H1 (cell line): ENCODE measurements around the gene UBR1. TPM values are rescaled to one million over a fixed set of nuclear protein-coding genes. Genes with fewer than 3 reads are reported as not detected.

Experiments
- CTCF ChIA-PET: fragments of 300-600 bp; sonication (Branson Sonifier 250); formaldehyde crosslinking; loops from one replicate; lab custom pipeline; 2021; ENCODE audit not compliant: partially characterized antibody; lab: Charles Lee
- POLR2A ChIA-PET: fragments of 300-600 bp; sonication (Branson Sonifier 250); formaldehyde crosslinking; loops from one replicate; lab custom pipeline; 2021; ENCODE audit warnings: inconsistent platforms; ENCODE audit not compliant: partially characterized antibody; lab: Charles Lee
- DNase-seq, 2 experiments: peaks; one replicate each; pipeline versions ENCODE4 v3.0.0 to v3.0.0-alpha.2; 2010 to 2022; ENCODE audit warnings: low spot score in 2 of 2, low read depth in 1 of 2, mixed read lengths in 1 of 2
- FAIRE-seq: peaks from 2 replicates; lab custom pipeline; 2011; peaks lifted over from hg19 to GRCh38; lab: Jason Lieb, UNC
- H2AFZ ChIP-seq: 2 replicates; pipeline ENCODE4 v1.8.1; 2012; ENCODE audit warnings: low read length, inconsistent platforms
- H2AK5ac ChIP-seq: 2 replicates; pipeline ENCODE4 v1.6.1; 2013; ENCODE audit warnings: low read depth, low read length
- H2BK120ac ChIP-seq: replicated peaks from 2 replicates; pipeline ENCODE3; 2013; ENCODE audit warnings: low read depth, low read length, inconsistent platforms
- H2BK12ac ChIP-seq: 2 replicates; pipeline ENCODE4 v1.6.1; 2013; ENCODE audit warnings: low read depth, low read length
- H2BK15ac ChIP-seq: 2 replicates; pipeline ENCODE4 v1.6.1; 2013; ENCODE audit warnings: low read length
- H2BK20ac ChIP-seq: 2 replicates; pipeline ENCODE4 v1.6.1; 2013; ENCODE audit warnings: low read length
- H2BK5ac ChIP-seq: 2 replicates; pipeline ENCODE4 v1.6.1; 2013; ENCODE audit warnings: low read depth, low read length
- H3K14ac ChIP-seq: 2 replicates; pipeline ENCODE4 v1.6.1; 2013; ENCODE audit warnings: inconsistent platforms; ENCODE audit not compliant: insufficient read length
- H3K18ac ChIP-seq: 2 replicates; pipeline ENCODE4 v1.6.1; 2013; ENCODE audit warnings: low read length; ENCODE audit errors: extremely low read depth
- H3K23ac ChIP-seq: 2 replicates; pipeline ENCODE4 v1.6.1; 2013; ENCODE audit warnings: inconsistent platforms; ENCODE audit not compliant: insufficient read length
- H3K23me2 ChIP-seq: 2 replicates; pipeline ENCODE4 v1.6.1; 2013; ENCODE audit warnings: low read depth, low read length
- H3K27ac ChIP-seq: 2 replicates; pipeline ENCODE4 v1.6.1; 2011; ENCODE audit warnings: low read depth, low read length, inconsistent platforms
- H3K27me3 ChIP-seq, 4 experiments: replicated peaks in 1 of 4; 1 replicate in 1 of 4; 2 replicates in 3 of 4; pipeline versions ENCODE4 v1.6.1 to v1.8.1; 2011 to 2013; ENCODE audit warnings: low read length in 3 of 4, mild to moderate bottlenecking in 3 of 4, inconsistent platforms in 2 of 4, mixed read lengths in 2 of 4, moderate library complexity in 1 of 4; ENCODE audit not compliant: control insufficient read depth in 3 of 4, insufficient read depth in 3 of 4; ENCODE audit errors: extremely low read depth in 1 of 4
- H3K36me3 ChIP-seq, 4 experiments: 2 replicates each; pipeline versions ENCODE4 v1.6.1 to v1.8.1; 2011 to 2013; ENCODE audit warnings: mild to moderate bottlenecking in 4 of 4, low read length in 3 of 4, moderate library complexity in 2 of 4, control low read depth in 1 of 4, inconsistent platforms in 1 of 4; ENCODE audit not compliant: insufficient read depth in 4 of 4, control insufficient read depth in 2 of 4
- H3K4ac ChIP-seq: replicated peaks from 2 replicates; pipeline ENCODE3; 2013; ENCODE audit warnings: low read length, low read depth, mixed read lengths, inconsistent platforms; ENCODE audit not compliant: insufficient read length
- H3K4me1 ChIP-seq, 4 experiments: replicated peaks in 1 of 4; 1 replicate in 1 of 4; 2 replicates in 3 of 4; pipeline versions ENCODE4 v1.6.1 to v1.8.1; 2011 to 2013; ENCODE audit warnings: low read length in 3 of 4, inconsistent platforms in 2 of 4, mixed read lengths in 1 of 4; ENCODE audit not compliant: insufficient read depth in 4 of 4, control insufficient read depth in 3 of 4
- H3K4me2 ChIP-seq, 2 experiments: 2 replicates each; pipeline versions ENCODE4 v1.6.1 to v1.8.1; 2011 to 2013; ENCODE audit warnings: low read depth in 2 of 2, low read length in 2 of 2, control low read depth in 1 of 2, inconsistent platforms in 1 of 2, mild to moderate bottlenecking in 1 of 2; ENCODE audit not compliant: insufficient read depth in 1 of 2
- H3K4me3 ChIP-seq, 4 experiments: fragments of 200-600, 300-600 bp in 1 of 4; sonication (generic), shearing (Covaris generic), sonication (Bioruptor Twin) in 1 of 4; 2 replicates each; pipeline versions ENCODE4 v1.5.1 to v1.8.1; 2011 to 2016; ENCODE audit warnings: low read length in 4 of 4, low read depth in 3 of 4, control low read depth in 2 of 4, inconsistent platforms in 2 of 4, mild to moderate bottlenecking in 2 of 4, mixed read lengths in 1 of 4, moderate library complexity in 1 of 4; ENCODE audit not compliant: insufficient read depth in 2 of 4; ENCODE audit errors: extremely low read depth in 1 of 4
- H3K56ac ChIP-seq: replicated peaks from 2 replicates; pipeline ENCODE3; 2013; ENCODE audit warnings: low read depth, mild to moderate bottlenecking, mixed read lengths, low read length, inconsistent platforms; ENCODE audit not compliant: insufficient read length
- H3K79me1 ChIP-seq: 2 replicates; pipeline ENCODE4 v1.6.1; 2013; ENCODE audit warnings: low read depth, low read length, control low read depth
- H3K79me2 ChIP-seq, 2 experiments: 2 replicates each; pipeline versions ENCODE4 v1.6.1 to v1.8.1; 2012 to 2013; ENCODE audit warnings: low read length in 2 of 2, mild to moderate bottlenecking in 2 of 2, inconsistent platforms in 1 of 2; ENCODE audit not compliant: insufficient read depth in 2 of 2, control insufficient read depth in 1 of 2
- H3K9ac ChIP-seq, 4 experiments: replicated peaks in 1 of 4; 1 replicate in 1 of 4; 2 replicates in 3 of 4; pipeline versions ENCODE4 v1.6.1 to v1.8.1; 2011 to 2013; ENCODE audit warnings: low read depth in 3 of 4, low read length in 3 of 4, control low read depth in 2 of 4, mild to moderate bottlenecking in 2 of 4, moderate library complexity in 2 of 4, inconsistent platforms in 1 of 4; ENCODE audit errors: extremely low read depth in 1 of 4
- H3K9me3 ChIP-seq, 2 experiments: 2 replicates each; pipeline versions ENCODE4 v1.6.1 to v1.8.1; 2012 to 2013; ENCODE audit warnings: mild to moderate bottlenecking in 2 of 2, moderate library complexity in 2 of 2, control low read depth in 1 of 2, inconsistent platforms in 1 of 2, low read depth in 1 of 2, low read length in 1 of 2, mixed read lengths in 1 of 2; ENCODE audit not compliant: insufficient read depth in 2 of 2
- H4K20me1 ChIP-seq, 2 experiments: replicated peaks in 1 of 2; 2 replicates each; pipeline versions ENCODE3 to v1.8.1; 2011 to 2013; ENCODE audit warnings: inconsistent platforms in 2 of 2, low read length in 2 of 2, mild to moderate bottlenecking in 1 of 2; ENCODE audit not compliant: insufficient read depth in 2 of 2, control insufficient read depth in 1 of 2
- H4K5ac ChIP-seq: 2 replicates; pipeline ENCODE4 v1.6.1; 2013; ENCODE audit warnings: low read length, low read depth, mixed read lengths, inconsistent platforms; ENCODE audit not compliant: insufficient read length
- H4K8ac ChIP-seq: 2 replicates; pipeline ENCODE4 v1.8.0; 2013; ENCODE audit warnings: mild to moderate bottlenecking, moderate library complexity, low read length, inconsistent platforms; ENCODE audit not compliant: insufficient read depth; ENCODE audit errors: extremely low read depth
- H4K91ac ChIP-seq: replicated peaks from 2 replicates; pipeline ENCODE3; 2013; ENCODE audit warnings: low read length, mixed read lengths, inconsistent platforms; ENCODE audit not compliant: insufficient read length
- BACH1 ChIP-seq: IDR thresholded peaks from 2 replicates; pipeline ENCODE4 v1.6.1; 2012; ENCODE audit warnings: low read length, improper control_type of control experiment
- CHD1 ChIP-seq: IDR thresholded peaks from 2 replicates; pipeline ENCODE4 v1.6.1; 2012; ENCODE audit warnings: low read depth, low read length, improper control_type of control experiment
- EP300 ChIP-seq, 2 experiments: IDR thresholded peaks; 1 replicate in 1 of 2; 2 replicates in 1 of 2; pipeline ENCODE4 v1.6.1; 2011 to 2012; ENCODE audit warnings: low read depth in 2 of 2, low read length in 2 of 2, mild to moderate bottlenecking in 2 of 2, borderline replicate concordance in 1 of 2, inconsistent platforms in 1 of 2, moderate library complexity in 1 of 2
- JUN ChIP-seq: IDR thresholded peaks from 2 replicates; pipeline ENCODE4 v1.6.1; 2011; ENCODE audit warnings: low read depth, mild to moderate bottlenecking, improper control_type of control experiment, low read length
- MAX ChIP-seq: IDR thresholded peaks from 2 replicates; pipeline ENCODE4 v1.6.1; 2012; ENCODE audit warnings: inconsistent platforms
- POU5F1 ChIP-seq: IDR thresholded peaks from 2 replicates; pipeline ENCODE4 v1.6.1; 2011; ENCODE audit warnings: low read depth, mild to moderate bottlenecking, low read length, moderate library complexity
- SIX5 ChIP-seq: IDR thresholded peaks from 2 replicates; pipeline ENCODE4 v1.6.1; 2011; ENCODE audit warnings: mild to moderate bottlenecking, low read depth, low read length
- TEAD4 ChIP-seq: IDR thresholded peaks from 2 replicates; pipeline ENCODE4 v1.6.1; 2012; ENCODE audit warnings: low read depth, low read length, inconsistent platforms, mixed read lengths
- ZNF274 ChIP-seq: IDR thresholded peaks from 2 replicates; pipeline ENCODE4 v1.7.0; 2012; ENCODE audit warnings: low read length, borderline replicate concordance; ENCODE audit errors: extremely low read depth
- WGBS, 2 experiments: shearing (Covaris generic) in 1 of 2; methylation state at CpG; one replicate each; pipeline versions ENCODE4 v1.1.6 to v1.1.7; 2013 to 2015; ENCODE audit warnings: low lambda C conversion rate in 2 of 2, mixed read lengths in 2 of 2, inconsistent platforms in 1 of 2, low coverage in 1 of 2, missing lambda C conversion rate in 1 of 2; ENCODE audit not compliant: insufficient replicate concordance in 2 of 2, insufficient coverage in 1 of 2, insufficient read length in 1 of 2; ENCODE audit errors: extremely low coverage in 1 of 2, missing lambda C conversion rate in 1 of 2; 5-methylcytosine and 5-hydroxymethylcytosine counted together
- polyA plus RNA-seq, 7 experiments: library from polyadenylated mRNA; depleted of rRNA in 3 of 7; stranded (reverse) in 5 of 7; unstranded in 2 of 7; fragments of >200 nt in 5 of 7; fragments of 200-250 nt in 2 of 7; gene quantifications; 1 replicate in 5 of 7; 2 replicates in 1 of 7; 4 replicates in 1 of 7; pipeline versions ENCODE4 v1.2.1 to v1.2.3, GENCODE V29; 2011 to 2013; ENCODE audit warnings: missing spikeins in 2 of 7, mixed read lengths in 2 of 7
- total RNA-seq: library from RNA; stranded (reverse); fragmentation: NEBNext Ultra II Directional; extraction: Animal tissue kit (Norgen Biotek cat#: 25700); gene quantifications from 2 replicates; pipeline ENCODE4 v1.2.1, GENCODE V29; 2021
- TF ChIP-seq, protein P1 (sequence below), 3 experiments: IDR thresholded peaks; 1 replicate in 2 of 3; 2 replicates in 1 of 3; pipeline versions ENCODE4 v1.5.1 to v1.6.1; 2011; ENCODE audit warnings: low read length in 3 of 3, mild to moderate bottlenecking in 3 of 3, inconsistent platforms in 2 of 3, low read depth in 1 of 3, moderate library complexity in 1 of 3; ENCODE audit not compliant: insufficient read depth in 1 of 3; ENCODE audit errors: control extremely low read depth in 1 of 3

Gene UBR1
- total and polyA plus RNA-seq, 2 of the 8 experiments (the other 6 are each of a cell fraction or from before 2014, with no cell fraction given), result 3.7 to 18.7 TPM

- Histone ChIP-seq H3K79me1 (no peaks in the 10 kb centered on the region), H3K56ac (no peak overlapping the region), H4K5ac (no peak overlapping the region), H3K27me3 (no peaks in the 10 kb centered on the region), H3K18ac (no peak overlapping the region), H2BK5ac (no peak overlapping the region), H3K36me3 (no peaks in the 10 kb centered on the region; a peak in 1 of 8 replicates), H4K8ac (no peak overlapping the region), H2BK15ac (no peak overlapping the region), H3K4me2 (no peak overlapping the region), H3K23ac (no peak overlapping the region), H2BK20ac (no peak overlapping the region), H3K4me1 (0 out of 7 replicates have a peak, but pooled peaks cover 0 to 2% (median 0%) of the 10 kb centered on the region in 4 experiments), H3K79me2 (peaks cover 0 to 31% of the 10 kb centered on the region in 2 experiments; a peak in 2 of 4 replicates), H2AFZ (no peak overlapping the region), H3K4me3 (no peak overlapping the region), H2BK120ac (no peak overlapping the region), H3K23me2 (no peaks in the 10 kb centered on the region)
- DNase-seq (no peak), FAIRE-seq (no peak)
- ChIA-PET POLR2A (interaction anchor here (0.7 kb wide), 1 partner anchor 14 kb away, joined by 3 read pairs; the partner anchor contains the start of gene UBR1), CTCF (interaction anchor here (0.9 to 1.0 kb wide), 2 partner anchors 20 to 102 kb away, joined by 3 read pairs; no protein-coding TSS in a partner anchor)
- 94% methylated on average over 3 of the region's 4 CpGs; no CpG with 5 or more reads in 1 of the 2 experiments for WGBS, 2 experiments
- TF ChIP-seq ZNF274, result no peak
- TF ChIP-seq EP300 (IDR thresholded peaks at IDR 0.05; ENCODE audit: borderline replicate concordance in 1 of 2, low read depth in 2 of 2, low read length in 2 of 2), result no peak
- TF ChIP-seq CHD1, result no peak
- no peak for TF ChIP-seq SIX5
- no peak for TF ChIP-seq JUN
- no peak for TF ChIP-seq MAX
- TF ChIP-seq TEAD4, result no peak
- no peak for TF ChIP-seq POU5F1
- no peak for TF ChIP-seq BACH1
- TF ChIP-seq, protein P1, sequence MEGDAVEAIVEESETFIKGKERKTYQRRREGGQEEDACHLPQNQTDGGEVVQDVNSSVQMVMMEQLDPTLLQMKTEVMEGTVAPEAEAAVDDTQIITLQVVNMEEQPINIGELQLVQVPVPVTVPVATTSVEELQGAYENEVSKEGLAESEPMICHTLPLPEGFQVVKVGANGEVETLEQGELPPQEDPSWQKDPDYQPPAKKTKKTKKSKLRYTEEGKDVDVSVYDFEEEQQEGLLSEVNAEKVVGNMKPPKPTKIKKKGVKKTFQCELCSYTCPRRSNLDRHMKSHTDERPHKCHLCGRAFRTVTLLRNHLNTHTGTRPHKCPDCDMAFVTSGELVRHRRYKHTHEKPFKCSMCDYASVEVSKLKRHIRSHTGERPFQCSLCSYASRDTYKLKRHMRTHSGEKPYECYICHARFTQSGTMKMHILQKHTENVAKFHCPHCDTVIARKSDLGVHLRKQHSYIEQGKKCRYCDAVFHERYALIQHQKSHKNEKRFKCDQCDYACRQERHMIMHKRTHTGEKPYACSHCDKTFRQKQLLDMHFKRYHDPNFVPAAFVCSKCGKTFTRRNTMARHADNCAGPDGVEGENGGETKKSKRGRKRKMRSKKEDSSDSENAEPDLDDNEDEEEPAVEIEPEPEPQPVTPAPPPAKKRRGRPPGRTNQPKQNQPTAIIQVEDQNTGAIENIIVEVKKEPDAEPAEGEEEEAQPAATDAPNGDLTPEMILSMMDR (IDR thresholded peaks at IDR 0.05; ENCODE audit: control extremely low read depth in 1 of 3, insufficient read depth in 1 of 3, low read depth in 1 of 3, low read length in 3 of 3), result no peak
- TF ChIP-seq, all 59 proteins: peak for 0
- H3K27ac ChIP-seq, result no peak overlapping the region
- no peak overlapping the region for H4K91ac ChIP-seq
- no peaks in the 10 kb centered on the region for H3K9me3 ChIP-seq
- no peak overlapping the region for H3K9ac ChIP-seq
- H4K20me1 ChIP-seq, result no peaks in the 10 kb centered on the region
- no peak overlapping the region for H3K4ac ChIP-seq
- no peak overlapping the region for H2BK12ac ChIP-seq
- H3K14ac ChIP-seq, result no peak overlapping the region
- H2AK5ac ChIP-seq, result no peak overlapping the region
These were observed 14.0 kb downstream of the UBR1 start for GRCh38 chr15:43091859-43092258.
